Fibroblast of lung (primary cell): ENCODE results near the gene MAN2B2. TPM values are rescaled to one million over a fixed set of nuclear protein-coding genes. Genes with fewer than 3 reads are reported as not detected.

ENCODE experiments used
- DNase-seq, 2 donors: peaks; one replicate each; pipeline versions ENCODE4 v3.0.0 to v3.0.0-alpha.2; 2010; ENCODE audit warnings: low read depth in 2 of 2
- H2AFZ ChIP-seq: 2 replicates; pipeline ENCODE4 v1.5.1; 2012; ENCODE audit warnings: low read length, control low read depth, inconsistent platforms
- H3K27ac ChIP-seq: 2 replicates; pipeline ENCODE4 v1.5.1; 2011; ENCODE audit warnings: low read length, control low read depth; ENCODE audit not compliant: insufficient read depth
- H3K27me3 ChIP-seq: 2 replicates; pipeline ENCODE4 v1.5.1; 2011; ENCODE audit warnings: mild to moderate bottlenecking, low read length; ENCODE audit not compliant: control insufficient read depth, insufficient read depth
- H3K36me3 ChIP-seq: 2 replicates; pipeline ENCODE4 v1.5.1; 2011; ENCODE audit warnings: low read length; ENCODE audit not compliant: control insufficient read depth, insufficient read depth
- H3K4me1 ChIP-seq: 2 replicates; pipeline ENCODE4 v1.5.1; 2011; ENCODE audit warnings: low read length; ENCODE audit not compliant: control insufficient read depth, insufficient read depth; ENCODE audit errors: extremely low read depth
- H3K4me2 ChIP-seq: 2 replicates; pipeline ENCODE4 v1.5.1; 2011; ENCODE audit warnings: low read length, control low read depth; ENCODE audit not compliant: insufficient read depth; ENCODE audit errors: extremely low read depth
- H3K4me3 ChIP-seq, 4 experiments: fragments of 200-600 bp in 1 of 4; sonication (generic) in 1 of 4; replicated peaks in 1 of 4; 2 replicates each; pipeline ENCODE4 v1.5.1; 2011 to 2016; ENCODE audit warnings: low read length in 4 of 4, low read depth in 3 of 4, mild to moderate bottlenecking in 3 of 4, control low read depth in 2 of 4, inconsistent platforms in 1 of 4, mixed read lengths in 1 of 4; ENCODE audit not compliant: insufficient read depth in 1 of 4; ENCODE audit errors: control extremely low read depth in 1 of 4
- H3K79me2 ChIP-seq: 2 replicates; pipeline ENCODE4 v1.5.1; 2012; ENCODE audit warnings: mild to moderate bottlenecking, low read length, inconsistent platforms; ENCODE audit not compliant: control insufficient read depth, insufficient read depth
- H3K9ac ChIP-seq: 2 replicates; pipeline ENCODE4 v1.5.1; 2011; ENCODE audit warnings: mild to moderate bottlenecking, low read length, control low read depth; ENCODE audit not compliant: insufficient read depth
- H3K9me3 ChIP-seq: 2 replicates; pipeline ENCODE4 v1.5.1; 2012; ENCODE audit warnings: low read depth, low read length; ENCODE audit not compliant: control insufficient read depth, insufficient read depth
- H4K20me1 ChIP-seq: 2 replicates; pipeline ENCODE4 v1.5.1; 2011; ENCODE audit warnings: low read length; ENCODE audit not compliant: control insufficient read depth, insufficient read depth; ENCODE audit errors: extremely low read depth
- EZH2 ChIP-seq: IDR thresholded peaks from 2 replicates; pipeline ENCODE4 v1.5.1; 2012; ENCODE audit warnings: low read length, control low read depth, mild to moderate bottlenecking; ENCODE audit errors: missing control alignments
- polyA plus RNA-seq, 2 donors: library from polyadenylated mRNA; depleted of rRNA in 1 of 2; stranded (reverse) in 1 of 2; unstranded in 1 of 2; fragments of >200 nt; gene quantifications; 2 replicates each; pipeline ENCODE4 v1.2.1, GENCODE V29; 2011 to 2012; ENCODE audit warnings: missing spikeins in 1 of 2
- total RNA-seq: library from RNA; depleted of rRNA; stranded (reverse); fragments of >200 nt; gene quantifications from 2 replicates; pipeline ENCODE4 v1.2.1, GENCODE V29; 2014
- TF ChIP-seq, protein P1 (sequence below), 2 donors: IDR thresholded peaks in 1 of 2; conservative IDR thresholded peaks in 1 of 2; 1 replicate in 1 of 2; 2 replicates in 1 of 2; pipeline ENCODE4 v1.5.1; 2011 to 2012; ENCODE audit warnings: low read length in 2 of 2, control low read depth in 1 of 2, inconsistent platforms in 1 of 2, low read depth in 1 of 2, mild to moderate bottlenecking in 1 of 2

MAN2B2 gene
- total and polyA plus RNA-seq, 2 donors (not counting 1 experiment from before 2014, with no cell fraction given): 19.0 to 27.2 TPM

- H3K4me3 ChIP-seq: no peak overlapping the region
- DNase-seq: no peak
- TF ChIP-seq, protein P1, sequence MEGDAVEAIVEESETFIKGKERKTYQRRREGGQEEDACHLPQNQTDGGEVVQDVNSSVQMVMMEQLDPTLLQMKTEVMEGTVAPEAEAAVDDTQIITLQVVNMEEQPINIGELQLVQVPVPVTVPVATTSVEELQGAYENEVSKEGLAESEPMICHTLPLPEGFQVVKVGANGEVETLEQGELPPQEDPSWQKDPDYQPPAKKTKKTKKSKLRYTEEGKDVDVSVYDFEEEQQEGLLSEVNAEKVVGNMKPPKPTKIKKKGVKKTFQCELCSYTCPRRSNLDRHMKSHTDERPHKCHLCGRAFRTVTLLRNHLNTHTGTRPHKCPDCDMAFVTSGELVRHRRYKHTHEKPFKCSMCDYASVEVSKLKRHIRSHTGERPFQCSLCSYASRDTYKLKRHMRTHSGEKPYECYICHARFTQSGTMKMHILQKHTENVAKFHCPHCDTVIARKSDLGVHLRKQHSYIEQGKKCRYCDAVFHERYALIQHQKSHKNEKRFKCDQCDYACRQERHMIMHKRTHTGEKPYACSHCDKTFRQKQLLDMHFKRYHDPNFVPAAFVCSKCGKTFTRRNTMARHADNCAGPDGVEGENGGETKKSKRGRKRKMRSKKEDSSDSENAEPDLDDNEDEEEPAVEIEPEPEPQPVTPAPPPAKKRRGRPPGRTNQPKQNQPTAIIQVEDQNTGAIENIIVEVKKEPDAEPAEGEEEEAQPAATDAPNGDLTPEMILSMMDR (conservative IDR thresholded peaks at IDR 0.05 in 1 of 2, IDR thresholded peaks at IDR 0.05 in 1 of 2; ENCODE audit: low read depth in 1 of 2, low read length in 2 of 2): no peak
- H3K9ac ChIP-seq: no peak overlapping the region
- H3K79me2 ChIP-seq: no peaks in the 10 kb centered on the region
- no peaks in the 10 kb centered on the region for H3K27me3 ChIP-seq
- H3K4me1 ChIP-seq: no peaks in the 10 kb centered on the region
- H3K9me3 ChIP-seq: no peaks in the 10 kb centered on the region
- no peaks in the 10 kb centered on the region for H4K20me1 ChIP-seq
- H2AFZ ChIP-seq: no peak overlapping the region
- no peak overlapping the region for H3K4me2 ChIP-seq
- no peaks in the 10 kb centered on the region for H3K36me3 ChIP-seq
- H3K27ac ChIP-seq: no peak overlapping the region
Observed at GRCh38 chr4:6532102-6532501, 42.9 kb upstream of the MAN2B2 start.

- Histone ChIP-seq H3K4me1 (no peaks in the 10 kb centered on the region), H3K27me3 (no peaks in the 10 kb centered on the region), H3K9ac (no peak overlapping the region), H2AFZ (no peak overlapping the region), H3K4me3 (no peak overlapping the region), H3K9me3 (no peaks in the 10 kb centered on the region), H3K4me2 (no peak overlapping the region), H3K79me2 (no peaks in the 10 kb centered on the region), H4K20me1 (no peaks in the 10 kb centered on the region), H3K36me3 (no peaks in the 10 kb centered on the region), H3K27ac (no peak overlapping the region)
- DNase-seq: no peak
- TF ChIP-seq, protein P1 (conservative IDR thresholded peaks at IDR 0.05 in 1 of 2, IDR thresholded peaks at IDR 0.05 in 1 of 2; ENCODE audit: low read depth in 1 of 2, low read length in 2 of 2): no peak
- no peak for TF ChIP-seq EZH2
Observed at GRCh38 chr4:6532658-6533057, 42.3 kb upstream of the MAN2B2 start.

DNA sequence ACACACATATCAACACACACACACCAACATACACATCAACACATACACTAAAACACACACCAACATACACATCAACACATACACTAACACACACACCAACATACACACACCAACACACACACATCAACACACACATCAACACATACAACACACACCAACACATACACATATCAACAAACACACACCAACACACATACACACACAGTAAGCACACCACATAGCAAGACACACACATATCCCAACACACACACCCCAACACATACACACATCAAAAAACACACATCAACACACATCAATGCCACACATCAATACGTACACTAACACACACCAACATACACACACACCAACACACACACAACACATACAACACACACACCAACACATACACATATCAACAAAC is 40.9 kb upstream of the MAN2B2 start:
- H3K4me3 ChIP-seq: no peak overlapping the region
- no peaks in the 10 kb centered on the region for H4K20me1 ChIP-seq
- no peak overlapping the region for H3K4me2 ChIP-seq
- no peak overlapping the region for H3K27ac ChIP-seq
- H3K4me1 ChIP-seq: no peaks in the 10 kb centered on the region
- no peaks in the 10 kb centered on the region for H3K27me3 ChIP-seq
- no peak overlapping the region for H3K9ac ChIP-seq
- H3K36me3 ChIP-seq: no peaks in the 10 kb centered on the region
- no peak overlapping the region for H2AFZ ChIP-seq
- no peak for DNase-seq
- TF ChIP-seq, protein P1 (conservative IDR thresholded peaks at IDR 0.05 in 1 of 2, IDR thresholded peaks at IDR 0.05 in 1 of 2; ENCODE audit: low read depth in 1 of 2, low read length in 2 of 2): no peak
- no peak for TF ChIP-seq EZH2
- H3K79me2 ChIP-seq: no peaks in the 10 kb centered on the region
- no peaks in the 10 kb centered on the region for H3K9me3 ChIP-seq
